OCI-LY1 (cell line): Measurements from ENCODE around the gene SANBR.

Source experiments
- CTCF ChIP-seq: fragments of 200-600 bp; sonication (generic), shearing (Covaris generic); IDR thresholded peaks from 2 replicates; pipeline ENCODE4 v1.5.1; 2017; ENCODE audit warnings: mild to moderate bottlenecking, antibody characterized with exemption, low read length, moderate library complexity, mixed read lengths
- EZH2 ChIP-seq: fragments of 200-600 bp; sonication (generic), shearing (Covaris generic); IDR thresholded peaks from 2 replicates; pipeline ENCODE4 v1.8.0; 2017; ENCODE audit warnings: borderline replicate concordance, mixed run types, mild to moderate bottlenecking, antibody characterized with exemption, low read length, moderate library complexity, mixed read lengths

GRCh38 chr2:61100801-61101200 is 35.1 kb downstream of the SANBR start:
- TF ChIP-seq CTCF (no peak), EZH2 (no peak)
